Suprapubic skin (tissue), 4 donors: ENCODE measurements around the gene PNPLA2.

Experiments
- POLR2A ChIP-seq, 2 donors: fragments of 450-650 bp; IDR thresholded peaks; one replicate each; pipeline ENCODE4 v1.6.1; 2017; ENCODE audit warnings: antibody characterized with exemption in 2 of 2, mild to moderate bottlenecking in 2 of 2, moderate library complexity in 2 of 2
- POLR2AphosphoS5 ChIP-seq, 3 donors: sonication (generic); formaldehyde crosslinking; IDR thresholded peaks; one replicate each; pipeline ENCODE4 v1.6.1; 2017; ENCODE audit warnings: antibody characterized with exemption in 3 of 3
- TF ChIP-seq, protein P1 (sequence below), 2 donors: fragments of 200-600 bp in 1 of 2; fragments of 450-650 bp in 1 of 2; sonication (generic) in 1 of 2; IDR thresholded peaks; one replicate each; pipeline ENCODE4 v1.5.1; 2016 to 2019; ENCODE audit warnings: antibody characterized with exemption in 2 of 2, mild to moderate bottlenecking in 1 of 2, moderate library complexity in 1 of 2

DNA sequence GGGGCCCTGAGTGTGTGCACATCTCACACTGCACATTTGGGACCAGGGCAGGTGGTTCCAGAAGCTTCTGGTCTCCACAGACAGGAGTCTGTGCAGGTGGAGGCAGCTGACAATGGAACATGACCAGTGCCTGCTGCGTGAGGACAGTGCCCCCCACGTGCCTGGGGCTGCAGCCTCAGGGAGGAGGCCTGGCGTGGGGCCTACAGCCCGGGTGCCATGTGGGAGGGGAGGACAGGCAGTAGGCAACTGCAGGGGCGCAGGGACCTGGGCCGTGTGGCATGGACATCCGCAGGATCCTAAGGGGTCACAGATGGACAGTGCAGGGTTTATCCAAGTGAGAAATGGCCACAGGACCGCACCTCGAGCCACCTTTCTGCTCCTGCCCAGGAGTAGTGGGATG is 52.8 kb downstream of the PNPLA2 start:
- TF ChIP-seq POLR2A (IDR thresholded peaks at IDR 0.05) (no peak), POLR2AphosphoS5 (IDR thresholded peaks at IDR 0.05) (no peak)
- TF ChIP-seq, protein P1, sequence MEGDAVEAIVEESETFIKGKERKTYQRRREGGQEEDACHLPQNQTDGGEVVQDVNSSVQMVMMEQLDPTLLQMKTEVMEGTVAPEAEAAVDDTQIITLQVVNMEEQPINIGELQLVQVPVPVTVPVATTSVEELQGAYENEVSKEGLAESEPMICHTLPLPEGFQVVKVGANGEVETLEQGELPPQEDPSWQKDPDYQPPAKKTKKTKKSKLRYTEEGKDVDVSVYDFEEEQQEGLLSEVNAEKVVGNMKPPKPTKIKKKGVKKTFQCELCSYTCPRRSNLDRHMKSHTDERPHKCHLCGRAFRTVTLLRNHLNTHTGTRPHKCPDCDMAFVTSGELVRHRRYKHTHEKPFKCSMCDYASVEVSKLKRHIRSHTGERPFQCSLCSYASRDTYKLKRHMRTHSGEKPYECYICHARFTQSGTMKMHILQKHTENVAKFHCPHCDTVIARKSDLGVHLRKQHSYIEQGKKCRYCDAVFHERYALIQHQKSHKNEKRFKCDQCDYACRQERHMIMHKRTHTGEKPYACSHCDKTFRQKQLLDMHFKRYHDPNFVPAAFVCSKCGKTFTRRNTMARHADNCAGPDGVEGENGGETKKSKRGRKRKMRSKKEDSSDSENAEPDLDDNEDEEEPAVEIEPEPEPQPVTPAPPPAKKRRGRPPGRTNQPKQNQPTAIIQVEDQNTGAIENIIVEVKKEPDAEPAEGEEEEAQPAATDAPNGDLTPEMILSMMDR (IDR thresholded peaks at IDR 0.05): no peak
